ENCODE measurements around the gene CTSW. TPM values are rescaled to one million over a fixed set of nuclear protein-coding genes. Genes with fewer than 3 reads are reported as not detected.

CTSW gene
- total RNA-seq, 1 experiment from 2014 or later: not detected

DNA sequence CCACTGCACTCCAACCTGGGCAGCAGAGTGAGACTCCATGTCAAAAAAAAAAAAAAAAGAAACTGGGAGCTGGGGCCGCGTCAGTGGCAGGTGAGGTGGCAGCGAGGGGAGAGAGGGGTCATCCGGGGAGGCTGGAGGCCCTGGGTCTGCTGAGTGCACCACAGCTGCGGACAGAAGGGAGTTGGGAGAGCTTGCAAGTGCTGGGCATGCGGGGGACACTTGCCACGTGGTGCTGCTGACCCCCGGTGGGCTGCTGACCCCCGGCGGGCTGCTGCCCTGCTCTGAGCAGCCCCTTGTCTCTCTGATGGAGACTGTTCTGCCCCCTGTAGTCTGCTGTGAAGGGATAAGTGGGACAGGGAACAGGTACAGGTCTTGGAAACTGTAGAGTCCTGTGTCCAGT is 42.2 kb downstream of the CTSW start:
- Mint-ChIP-seq H3K36me3 (peaks cover 12% of the 10 kb centered on the region), H3K4me1 (peaks cover 7% of the 10 kb centered on the region; the same call in 1 of the 2 replicates), H3K27me3 (ENCODE audit: low read depth) (no peaks in the 10 kb centered on the region), H3K27ac (no peak overlapping the region; the same call in 1 of the 2 replicates), H3K4me3 (no peak overlapping the region), H3K9me3 (no peaks in the 10 kb centered on the region)
- TF ChIP-seq IRF2 (CRISPR knock-in tag; IDR thresholded peaks at IDR 0.05; ENCODE audit: borderline replicate concordance, low read depth): no peak
- POLR2A ChIA-PET: interaction anchor here (0.6 kb wide), 1 partner anchor 23 kb away, joined by 3 read pairs; no protein-coding TSS in a partner anchor
- DNase-seq (ENCODE audit: low spot score) (no peak), ATAC-seq (no peak)
- CTCF ChIA-PET: interaction anchor here (1.0 to 1.5 kb wide), 2 partner anchors 10 to 33 kb away, joined by 3 to 6 read pairs; partner anchors contain the start of gene FIBP

DNA sequence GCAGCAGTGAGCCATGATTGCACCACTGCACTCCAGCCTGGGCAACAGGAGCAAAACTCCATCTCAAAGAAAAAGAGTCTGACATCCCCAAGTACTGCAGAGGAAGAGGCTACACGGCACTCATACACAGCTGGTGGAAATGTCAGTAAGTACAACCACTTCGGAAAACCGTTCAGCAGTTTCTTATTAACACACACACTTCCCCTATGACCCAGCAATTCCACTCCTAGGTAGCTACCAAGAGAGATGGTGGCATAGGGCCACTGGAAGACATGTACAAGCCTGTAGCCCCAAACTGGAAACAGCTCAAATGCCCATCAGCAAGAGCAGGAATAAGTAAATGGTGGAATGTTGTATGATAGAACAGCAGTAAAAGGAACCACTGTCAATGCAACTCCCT is 42.9 kb downstream of the CTSW start:
- ChIA-PET POLR2A (interaction anchor here (1.0 kb wide), 1 partner anchor 32 kb away, joined by 4 read pairs; the partner anchor contains the start of gene CCDC85B), CTCF (interaction anchor here (0.9 to 1.4 kb wide), 2 partner anchors 34 to 38 kb away, joined by 3 to 7 read pairs; partner anchors contain the start of gene FIBP)
- peaks cover 12% of the 10 kb centered on the region for H3K36me3 Mint-ChIP-seq
- no peak for DNase-seq (ENCODE audit: low spot score)
- no peaks in the 10 kb centered on the region for H3K27me3 Mint-ChIP-seq (ENCODE audit: low read depth)
- H3K9me3 Mint-ChIP-seq: no peaks in the 10 kb centered on the region
- peaks cover 4% of the 10 kb centered on the region; the same call in 1 of the 2 replicates for H3K4me1 Mint-ChIP-seq
- no peak overlapping the region; the same call in 1 of the 2 replicates for H3K27ac Mint-ChIP-seq
- ATAC-seq: no peak
- no peak overlapping the region for H3K4me3 Mint-ChIP-seq
- no peak for TF ChIP-seq FOXK1 (CRISPR knock-in tag; IDR thresholded peaks at IDR 0.05)
- TF ChIP-seq, protein P1, sequence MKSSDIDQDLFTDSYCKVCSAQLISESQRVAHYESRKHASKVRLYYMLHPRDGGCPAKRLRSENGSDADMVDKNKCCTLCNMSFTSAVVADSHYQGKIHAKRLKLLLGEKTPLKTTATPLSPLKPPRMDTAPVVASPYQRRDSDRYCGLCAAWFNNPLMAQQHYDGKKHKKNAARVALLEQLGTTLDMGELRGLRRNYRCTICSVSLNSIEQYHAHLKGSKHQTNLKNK (CRISPR knock-in tag; IDR thresholded peaks at IDR 0.05): no peak
- TF ChIP-seq ZNF317 (CRISPR knock-in tag; IDR thresholded peaks at IDR 0.05; ENCODE audit: borderline replicate concordance, low read depth): no peak
- TF ChIP-seq MYBL2 (CRISPR knock-in tag; IDR thresholded peaks at IDR 0.05): no peak
- TF ChIP-seq, protein P2, sequence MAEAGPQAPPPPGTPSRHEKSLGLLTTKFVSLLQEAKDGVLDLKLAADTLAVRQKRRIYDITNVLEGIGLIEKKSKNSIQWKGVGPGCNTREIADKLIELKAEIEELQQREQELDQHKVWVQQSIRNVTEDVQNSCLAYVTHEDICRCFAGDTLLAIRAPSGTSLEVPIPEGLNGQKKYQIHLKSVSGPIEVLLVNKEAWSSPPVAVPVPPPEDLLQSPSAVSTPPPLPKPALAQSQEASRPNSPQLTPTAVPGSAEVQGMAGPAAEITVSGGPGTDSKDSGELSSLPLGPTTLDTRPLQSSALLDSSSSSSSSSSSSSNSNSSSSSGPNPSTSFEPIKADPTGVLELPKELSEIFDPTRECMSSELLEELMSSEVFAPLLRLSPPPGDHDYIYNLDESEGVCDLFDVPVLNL (CRISPR knock-in tag; IDR thresholded peaks at IDR 0.05; ENCODE audit: borderline replicate concordance, low read depth): no peak
- TF ChIP-seq, protein P3, sequence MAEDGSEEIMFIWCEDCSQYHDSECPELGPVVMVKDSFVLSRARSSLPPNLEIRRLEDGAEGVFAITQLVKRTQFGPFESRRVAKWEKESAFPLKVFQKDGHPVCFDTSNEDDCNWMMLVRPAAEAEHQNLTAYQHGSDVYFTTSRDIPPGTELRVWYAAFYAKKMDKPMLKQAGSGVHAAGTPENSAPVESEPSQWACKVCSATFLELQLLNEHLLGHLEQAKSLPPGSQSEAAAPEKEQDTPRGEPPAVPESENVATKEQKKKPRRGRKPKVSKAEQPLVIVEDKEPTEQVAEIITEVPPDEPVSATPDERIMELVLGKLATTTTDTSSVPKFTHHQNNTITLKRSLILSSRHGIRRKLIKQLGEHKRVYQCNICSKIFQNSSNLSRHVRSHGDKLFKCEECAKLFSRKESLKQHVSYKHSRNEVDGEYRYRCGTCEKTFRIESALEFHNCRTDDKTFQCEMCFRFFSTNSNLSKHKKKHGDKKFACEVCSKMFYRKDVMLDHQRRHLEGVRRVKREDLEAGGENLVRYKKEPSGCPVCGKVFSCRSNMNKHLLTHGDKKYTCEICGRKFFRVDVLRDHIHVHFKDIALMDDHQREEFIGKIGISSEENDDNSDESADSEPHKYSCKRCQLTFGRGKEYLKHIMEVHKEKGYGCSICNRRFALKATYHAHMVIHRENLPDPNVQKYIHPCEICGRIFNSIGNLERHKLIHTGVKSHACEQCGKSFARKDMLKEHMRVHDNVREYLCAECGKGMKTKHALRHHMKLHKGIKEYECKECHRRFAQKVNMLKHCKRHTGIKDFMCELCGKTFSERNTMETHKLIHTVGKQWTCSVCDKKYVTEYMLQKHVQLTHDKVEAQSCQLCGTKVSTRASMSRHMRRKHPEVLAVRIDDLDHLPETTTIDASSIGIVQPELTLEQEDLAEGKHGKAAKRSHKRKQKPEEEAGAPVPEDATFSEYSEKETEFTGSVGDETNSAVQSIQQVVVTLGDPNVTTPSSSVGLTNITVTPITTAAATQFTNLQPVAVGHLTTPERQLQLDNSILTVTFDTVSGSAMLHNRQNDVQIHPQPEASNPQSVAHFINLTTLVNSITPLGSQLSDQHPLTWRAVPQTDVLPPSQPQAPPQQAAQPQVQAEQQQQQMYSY (CRISPR knock-in tag; IDR thresholded peaks at IDR 0.05): no peak
- no peak for TF ChIP-seq ZNF423 (CRISPR knock-in tag; IDR thresholded peaks at IDR 0.05)
- TF ChIP-seq, protein P4, sequence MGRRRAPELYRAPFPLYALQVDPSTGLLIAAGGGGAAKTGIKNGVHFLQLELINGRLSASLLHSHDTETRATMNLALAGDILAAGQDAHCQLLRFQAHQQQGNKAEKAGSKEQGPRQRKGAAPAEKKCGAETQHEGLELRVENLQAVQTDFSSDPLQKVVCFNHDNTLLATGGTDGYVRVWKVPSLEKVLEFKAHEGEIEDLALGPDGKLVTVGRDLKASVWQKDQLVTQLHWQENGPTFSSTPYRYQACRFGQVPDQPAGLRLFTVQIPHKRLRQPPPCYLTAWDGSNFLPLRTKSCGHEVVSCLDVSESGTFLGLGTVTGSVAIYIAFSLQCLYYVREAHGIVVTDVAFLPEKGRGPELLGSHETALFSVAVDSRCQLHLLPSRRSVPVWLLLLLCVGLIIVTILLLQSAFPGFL (CRISPR knock-in tag; IDR thresholded peaks at IDR 0.05; ENCODE audit: borderline replicate concordance): no peak
- no peak for TF ChIP-seq RORB (CRISPR knock-in tag; IDR thresholded peaks at IDR 0.05)
- TF ChIP-seq ZNF121 (CRISPR knock-in tag; IDR thresholded peaks at IDR 0.05): no peak
- TF ChIP-seq, protein P5, sequence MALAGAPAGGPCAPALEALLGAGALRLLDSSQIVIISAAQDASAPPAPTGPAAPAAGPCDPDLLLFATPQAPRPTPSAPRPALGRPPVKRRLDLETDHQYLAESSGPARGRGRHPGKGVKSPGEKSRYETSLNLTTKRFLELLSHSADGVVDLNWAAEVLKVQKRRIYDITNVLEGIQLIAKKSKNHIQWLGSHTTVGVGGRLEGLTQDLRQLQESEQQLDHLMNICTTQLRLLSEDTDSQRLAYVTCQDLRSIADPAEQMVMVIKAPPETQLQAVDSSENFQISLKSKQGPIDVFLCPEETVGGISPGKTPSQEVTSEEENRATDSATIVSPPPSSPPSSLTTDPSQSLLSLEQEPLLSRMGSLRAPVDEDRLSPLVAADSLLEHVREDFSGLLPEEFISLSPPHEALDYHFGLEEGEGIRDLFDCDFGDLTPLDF (CRISPR knock-in tag; IDR thresholded peaks at IDR 0.05): no peak
- TF ChIP-seq ZNF219 (CRISPR knock-in tag; IDR thresholded peaks at IDR 0.05; ENCODE audit: borderline replicate concordance): no peak
- TF ChIP-seq, protein P6, sequence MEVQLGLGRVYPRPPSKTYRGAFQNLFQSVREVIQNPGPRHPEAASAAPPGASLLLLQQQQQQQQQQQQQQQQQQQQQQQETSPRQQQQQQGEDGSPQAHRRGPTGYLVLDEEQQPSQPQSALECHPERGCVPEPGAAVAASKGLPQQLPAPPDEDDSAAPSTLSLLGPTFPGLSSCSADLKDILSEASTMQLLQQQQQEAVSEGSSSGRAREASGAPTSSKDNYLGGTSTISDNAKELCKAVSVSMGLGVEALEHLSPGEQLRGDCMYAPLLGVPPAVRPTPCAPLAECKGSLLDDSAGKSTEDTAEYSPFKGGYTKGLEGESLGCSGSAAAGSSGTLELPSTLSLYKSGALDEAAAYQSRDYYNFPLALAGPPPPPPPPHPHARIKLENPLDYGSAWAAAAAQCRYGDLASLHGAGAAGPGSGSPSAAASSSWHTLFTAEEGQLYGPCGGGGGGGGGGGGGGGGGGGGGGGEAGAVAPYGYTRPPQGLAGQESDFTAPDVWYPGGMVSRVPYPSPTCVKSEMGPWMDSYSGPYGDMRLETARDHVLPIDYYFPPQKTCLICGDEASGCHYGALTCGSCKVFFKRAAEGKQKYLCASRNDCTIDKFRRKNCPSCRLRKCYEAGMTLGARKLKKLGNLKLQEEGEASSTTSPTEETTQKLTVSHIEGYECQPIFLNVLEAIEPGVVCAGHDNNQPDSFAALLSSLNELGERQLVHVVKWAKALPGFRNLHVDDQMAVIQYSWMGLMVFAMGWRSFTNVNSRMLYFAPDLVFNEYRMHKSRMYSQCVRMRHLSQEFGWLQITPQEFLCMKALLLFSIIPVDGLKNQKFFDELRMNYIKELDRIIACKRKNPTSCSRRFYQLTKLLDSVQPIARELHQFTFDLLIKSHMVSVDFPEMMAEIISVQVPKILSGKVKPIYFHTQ (CRISPR knock-in tag; IDR thresholded peaks at IDR 0.05): no peak
- no peak for TF ChIP-seq ETV6 (CRISPR knock-in tag; IDR thresholded peaks at IDR 0.05)
- TF ChIP-seq IRF2 (CRISPR knock-in tag; IDR thresholded peaks at IDR 0.05; ENCODE audit: borderline replicate concordance, low read depth): no peak
- TF ChIP-seq, protein P7, sequence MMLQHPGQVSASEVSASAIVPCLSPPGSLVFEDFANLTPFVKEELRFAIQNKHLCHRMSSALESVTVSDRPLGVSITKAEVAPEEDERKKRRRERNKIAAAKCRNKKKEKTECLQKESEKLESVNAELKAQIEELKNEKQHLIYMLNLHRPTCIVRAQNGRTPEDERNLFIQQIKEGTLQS (CRISPR knock-in tag; conservative IDR thresholded peaks at IDR 0.05): no peak
- TF ChIP-seq, protein P8, sequence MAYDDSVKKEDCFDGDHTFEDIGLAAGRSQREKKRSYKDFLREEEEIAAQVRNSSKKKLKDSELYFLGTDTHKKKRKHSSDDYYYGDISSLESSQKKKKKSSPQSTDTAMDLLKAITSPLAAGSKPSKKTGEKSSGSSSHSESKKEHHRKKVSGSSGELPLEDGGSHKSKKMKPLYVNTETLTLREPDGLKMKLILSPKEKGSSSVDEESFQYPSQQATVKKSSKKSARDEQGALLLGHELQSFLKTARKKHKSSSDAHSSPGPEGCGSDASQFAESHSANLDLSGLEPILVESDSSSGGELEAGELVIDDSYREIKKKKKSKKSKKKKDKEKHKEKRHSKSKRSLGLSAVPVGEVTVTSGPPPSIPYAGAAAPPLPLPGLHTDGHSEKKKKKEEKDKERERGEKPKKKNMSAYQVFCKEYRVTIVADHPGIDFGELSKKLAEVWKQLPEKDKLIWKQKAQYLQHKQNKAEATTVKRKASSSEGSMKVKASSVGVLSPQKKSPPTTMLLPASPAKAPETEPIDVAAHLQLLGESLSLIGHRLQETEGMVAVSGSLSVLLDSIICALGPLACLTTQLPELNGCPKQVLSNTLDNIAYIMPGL (CRISPR knock-in tag; IDR thresholded peaks at IDR 0.05): no peak
- TF ChIP-seq, protein P9, sequence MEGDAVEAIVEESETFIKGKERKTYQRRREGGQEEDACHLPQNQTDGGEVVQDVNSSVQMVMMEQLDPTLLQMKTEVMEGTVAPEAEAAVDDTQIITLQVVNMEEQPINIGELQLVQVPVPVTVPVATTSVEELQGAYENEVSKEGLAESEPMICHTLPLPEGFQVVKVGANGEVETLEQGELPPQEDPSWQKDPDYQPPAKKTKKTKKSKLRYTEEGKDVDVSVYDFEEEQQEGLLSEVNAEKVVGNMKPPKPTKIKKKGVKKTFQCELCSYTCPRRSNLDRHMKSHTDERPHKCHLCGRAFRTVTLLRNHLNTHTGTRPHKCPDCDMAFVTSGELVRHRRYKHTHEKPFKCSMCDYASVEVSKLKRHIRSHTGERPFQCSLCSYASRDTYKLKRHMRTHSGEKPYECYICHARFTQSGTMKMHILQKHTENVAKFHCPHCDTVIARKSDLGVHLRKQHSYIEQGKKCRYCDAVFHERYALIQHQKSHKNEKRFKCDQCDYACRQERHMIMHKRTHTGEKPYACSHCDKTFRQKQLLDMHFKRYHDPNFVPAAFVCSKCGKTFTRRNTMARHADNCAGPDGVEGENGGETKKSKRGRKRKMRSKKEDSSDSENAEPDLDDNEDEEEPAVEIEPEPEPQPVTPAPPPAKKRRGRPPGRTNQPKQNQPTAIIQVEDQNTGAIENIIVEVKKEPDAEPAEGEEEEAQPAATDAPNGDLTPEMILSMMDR (IDR thresholded peaks at IDR 0.05): no peak
